ENCODE results near the gene FAM162B.
A peak's percentile ranks its signal among the peaks of the same experiment; 100 is the strongest.
"Not testable (repeated sequence)": the region's sequence is repeated elsewhere in the genome, so short reads cannot be mapped to it uniquely, and the experiment has no call there.

Gene FAM162B

DNA sequence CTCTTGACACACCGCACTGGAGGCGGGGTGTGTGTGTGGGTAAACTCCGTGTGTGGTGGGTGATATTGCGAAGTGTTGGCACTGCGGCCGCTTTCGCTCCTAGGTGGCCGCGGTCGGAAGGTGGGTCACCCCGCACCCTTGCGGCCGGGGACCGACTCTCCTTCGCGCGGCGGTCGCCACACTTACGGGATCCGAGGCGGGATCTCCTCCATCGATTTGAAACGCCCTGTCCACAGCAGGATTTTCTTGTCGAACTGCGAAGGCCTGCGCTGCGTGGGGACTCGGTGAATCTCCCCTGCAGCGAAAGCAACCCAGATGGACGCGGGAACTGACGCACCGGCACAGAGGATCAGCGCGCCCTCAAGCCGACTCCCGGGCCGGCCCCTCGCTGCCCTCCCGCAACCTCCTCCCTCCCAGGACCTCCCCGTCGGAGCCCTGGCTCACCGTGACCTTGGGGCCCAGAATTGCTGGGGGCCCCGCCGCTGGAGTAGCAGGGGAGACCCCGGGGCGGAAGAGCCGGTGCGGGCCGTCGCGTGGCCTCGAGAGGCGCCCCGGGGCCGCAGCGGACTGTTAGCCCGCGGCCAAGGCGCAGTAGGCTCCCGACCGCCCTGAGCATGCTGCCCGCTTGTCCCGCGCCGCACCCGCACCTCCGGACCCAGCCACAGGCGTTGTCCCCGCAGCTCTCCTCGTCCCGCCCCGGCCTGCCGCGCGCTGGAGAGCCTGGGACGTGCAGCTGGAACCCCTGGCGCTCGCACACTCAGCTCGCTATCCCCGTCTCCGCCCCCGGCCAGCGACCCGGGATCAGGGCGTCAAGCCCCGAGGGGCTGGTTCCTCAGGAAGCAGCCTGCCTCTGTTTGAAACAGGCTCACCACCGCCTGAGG lies at the start of gene FAM162B:
TSS of gene FAM162B (minus strand) at position 759 of the 881 bp plus-strand sequence. CDS start at position 616, 143 bp downstream.
- no peak for DNase-seq

DNA sequence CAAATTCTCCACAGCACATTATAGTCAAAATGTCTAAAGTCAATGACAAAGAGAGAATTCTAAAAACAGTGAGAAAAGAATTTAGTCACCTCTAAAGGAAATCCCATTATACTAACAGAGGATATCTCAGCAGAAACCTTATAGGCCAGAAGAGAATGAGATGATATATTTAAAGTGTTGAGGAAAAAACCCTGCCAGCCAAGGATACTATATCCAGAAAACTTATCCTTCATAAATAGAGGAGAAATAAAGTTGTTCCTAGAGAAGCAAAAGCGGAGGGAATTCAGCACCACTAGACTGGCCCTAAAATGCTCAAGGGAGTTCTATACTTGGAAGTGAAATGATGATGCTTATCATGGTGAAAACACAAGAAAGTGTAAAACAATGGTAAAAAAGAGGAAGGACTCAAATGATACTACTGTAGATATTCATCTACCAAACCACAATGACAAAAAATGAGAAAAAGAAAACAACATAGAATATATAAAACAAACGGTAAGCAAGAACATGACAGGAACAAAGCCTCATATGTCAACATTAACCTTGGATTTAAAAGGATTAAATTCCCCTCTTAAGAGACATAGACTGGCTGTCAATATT lies 46.6 kb upstream of the FAM162B start:
- no peak for DNase-seq

DNA sequence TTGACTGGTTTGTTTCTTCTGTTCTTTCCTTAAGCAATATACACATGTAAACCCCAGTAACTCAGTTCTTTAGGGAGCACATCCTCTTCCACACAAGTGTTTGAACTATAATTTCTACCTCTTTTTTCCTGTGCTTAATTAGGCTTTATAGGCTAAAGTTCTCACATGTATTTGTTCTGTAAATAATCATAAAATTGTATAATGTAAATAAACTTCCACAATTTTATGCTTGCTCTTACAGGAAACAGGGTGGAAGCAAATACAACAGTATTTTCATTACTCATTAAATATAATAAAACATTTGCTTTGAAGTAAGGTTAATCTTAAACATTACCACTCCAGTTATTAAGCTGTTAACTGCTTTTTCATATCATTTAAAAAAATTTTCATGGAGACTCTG lies 36.5 kb upstream of the FAM162B start:
- no peak for DNase-seq

DNA sequence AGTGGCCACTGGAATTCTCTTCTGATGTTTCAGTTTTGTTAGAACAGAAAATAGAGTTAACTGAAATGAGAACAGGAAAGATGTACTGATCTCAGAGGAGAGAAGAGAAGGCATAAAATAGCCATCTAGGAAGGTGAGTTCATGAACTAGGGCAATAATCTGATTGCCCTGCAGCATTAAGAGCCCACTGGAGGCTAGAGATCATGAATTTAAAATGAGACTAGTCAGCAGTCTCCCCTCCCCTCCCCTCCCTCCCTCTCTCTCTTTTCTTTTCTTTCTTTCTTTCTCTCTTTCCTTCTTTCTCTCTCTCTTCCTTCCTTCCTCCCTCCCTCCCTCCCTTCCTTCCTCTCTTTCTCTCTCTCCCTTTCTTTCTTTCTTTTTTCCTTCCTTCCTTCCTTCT lies 34.4 kb upstream of the FAM162B start:
- DNase-seq: no peak

DNA sequence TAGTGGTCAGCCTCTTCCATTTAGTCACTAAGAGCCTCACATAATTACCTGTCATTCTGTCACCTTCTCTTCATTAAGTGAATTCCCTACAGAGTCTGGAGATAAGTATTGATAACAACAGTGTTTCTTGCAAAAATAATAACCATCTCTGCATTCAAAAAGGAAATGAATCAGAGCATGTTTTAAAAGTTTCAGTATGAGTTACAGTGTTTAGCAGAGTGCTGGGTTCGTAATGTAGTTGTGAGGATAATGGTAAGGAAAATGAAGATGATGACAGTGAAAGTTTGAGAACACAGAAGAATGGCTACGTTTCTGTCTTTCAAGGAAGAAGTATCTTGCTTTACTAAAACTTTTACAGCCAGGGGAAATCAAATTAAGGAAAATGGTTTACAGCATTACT lies 32.1 kb upstream of the FAM162B start:
- DNase-seq: no peak

DNA sequence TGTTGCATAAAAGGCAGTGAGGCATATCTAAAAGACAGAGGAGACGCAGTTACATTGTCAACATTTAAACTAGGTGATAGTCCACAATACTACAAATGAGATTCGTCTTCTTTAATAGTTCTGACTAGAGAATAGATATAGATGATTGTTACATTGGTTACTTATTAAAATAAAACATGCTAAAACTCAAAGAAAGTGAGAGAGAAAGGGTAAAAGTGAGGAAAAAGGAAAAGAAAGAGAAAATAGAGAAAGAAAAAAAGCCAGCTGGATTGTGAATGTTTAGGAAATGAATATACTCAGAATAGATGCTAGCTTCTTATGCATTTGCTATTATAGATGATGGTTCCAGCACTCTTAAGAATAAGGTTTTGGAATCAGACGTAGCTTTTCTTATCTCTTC lies 27.7 kb upstream of the FAM162B start:
- DNase-seq: no peak

DNA sequence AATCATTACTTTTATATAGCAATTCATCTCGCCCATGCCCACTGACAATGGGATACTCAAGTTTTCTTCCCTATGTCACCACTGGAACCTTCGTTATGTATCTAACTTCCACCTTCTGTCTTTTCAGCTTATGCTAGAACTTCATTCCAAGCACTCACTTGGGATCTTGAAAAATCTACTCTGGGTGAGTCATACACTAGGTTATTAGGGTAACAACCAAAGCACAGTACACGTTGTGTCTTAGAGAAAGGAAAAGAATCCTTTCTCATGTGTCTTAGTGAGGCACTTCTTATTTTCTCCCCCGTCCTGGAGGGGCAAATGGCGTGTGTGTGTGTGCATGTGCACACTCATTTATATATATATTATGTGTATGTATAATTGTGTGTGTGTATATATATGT lies 18.3 kb upstream of the FAM162B start:
- no peak for DNase-seq

DNA sequence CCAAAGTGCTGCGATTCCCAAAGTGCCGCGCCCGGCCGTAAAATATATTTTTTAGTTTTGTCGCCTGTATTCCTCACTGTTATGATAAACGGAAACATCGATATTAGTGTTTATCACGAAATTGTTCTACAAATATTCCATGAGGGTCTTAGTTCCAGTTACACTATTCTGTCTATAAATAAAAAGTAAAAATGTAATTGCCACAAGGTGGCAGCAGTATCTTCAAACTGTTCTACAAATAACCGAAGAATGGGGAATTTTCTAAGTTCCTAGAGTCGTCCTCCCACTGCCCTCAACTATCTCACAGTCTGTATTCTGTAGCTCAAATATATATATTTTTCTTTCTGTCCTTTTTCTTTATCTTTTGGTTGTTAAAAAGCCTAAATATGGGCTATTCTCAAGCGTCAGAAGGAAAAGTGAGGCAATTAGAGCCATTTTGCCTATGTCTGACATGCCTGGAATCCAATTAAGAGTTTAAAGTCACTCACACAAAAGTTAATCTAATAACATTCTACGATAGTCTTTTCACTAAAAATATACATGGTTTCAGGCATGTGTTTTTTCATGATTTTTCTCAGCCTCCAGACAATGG lies 14.2 kb upstream of the FAM162B start:
- DNase-seq: peak; percentile 6

DNA sequence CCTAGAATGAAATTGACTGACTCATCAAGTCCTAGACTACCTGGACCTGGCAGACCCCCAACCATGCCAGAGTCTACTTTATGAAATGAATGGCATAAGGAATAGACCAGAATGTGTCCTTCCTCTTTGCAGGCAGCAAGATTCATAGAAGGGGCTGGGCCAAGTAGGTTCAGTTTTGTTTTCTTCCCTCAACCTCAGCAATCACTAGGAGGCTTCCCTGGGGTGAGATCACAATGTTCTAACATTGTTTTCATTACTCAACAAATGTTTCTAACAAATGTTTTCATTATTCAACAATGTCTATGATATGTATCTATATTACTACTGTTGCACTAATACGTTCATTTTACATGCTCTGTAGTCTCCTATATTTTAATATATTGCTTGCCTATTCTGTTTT lies 8.4 kb upstream of the FAM162B start:
- DNase-seq: no peak

DNA sequence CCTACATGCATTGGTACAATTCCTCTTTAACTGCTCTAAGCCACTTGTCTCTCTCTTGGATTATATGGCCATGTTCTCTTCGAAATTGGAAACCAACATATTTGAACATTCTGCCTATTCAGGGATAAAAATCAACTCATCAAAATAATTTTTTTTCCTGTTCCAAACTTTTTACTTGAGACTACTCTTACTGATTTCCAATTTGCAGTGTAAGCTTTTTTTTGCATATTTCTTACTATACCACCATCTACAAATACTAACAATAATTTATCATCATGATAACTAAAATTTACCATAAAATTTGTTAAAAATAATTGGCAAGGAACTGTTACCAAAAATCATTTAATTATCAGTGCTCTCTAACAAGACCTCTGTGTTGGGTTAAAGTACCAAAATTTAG lies 6.9 kb upstream of the FAM162B start:
- DNase-seq: no peak

DNA sequence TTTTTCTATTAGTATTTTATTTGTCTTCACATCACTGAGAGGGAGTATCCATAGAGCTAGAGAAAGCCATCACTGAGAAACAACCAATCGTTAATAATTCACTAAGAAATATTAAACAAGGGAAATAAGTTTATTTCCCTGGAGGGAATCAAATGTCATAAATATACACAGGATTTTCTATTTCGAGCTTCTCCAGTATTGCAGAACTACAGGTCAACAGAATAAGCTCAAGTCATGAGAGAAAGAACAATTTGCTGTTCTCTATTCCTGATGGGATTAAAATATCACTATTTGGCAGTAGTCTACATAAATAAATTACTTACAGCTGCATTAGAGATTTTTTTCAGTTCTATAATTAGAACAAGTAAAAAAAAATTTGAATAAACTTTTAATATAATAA lies 2.2 kb upstream of the FAM162B start:
- no peak for DNase-seq

DNA sequence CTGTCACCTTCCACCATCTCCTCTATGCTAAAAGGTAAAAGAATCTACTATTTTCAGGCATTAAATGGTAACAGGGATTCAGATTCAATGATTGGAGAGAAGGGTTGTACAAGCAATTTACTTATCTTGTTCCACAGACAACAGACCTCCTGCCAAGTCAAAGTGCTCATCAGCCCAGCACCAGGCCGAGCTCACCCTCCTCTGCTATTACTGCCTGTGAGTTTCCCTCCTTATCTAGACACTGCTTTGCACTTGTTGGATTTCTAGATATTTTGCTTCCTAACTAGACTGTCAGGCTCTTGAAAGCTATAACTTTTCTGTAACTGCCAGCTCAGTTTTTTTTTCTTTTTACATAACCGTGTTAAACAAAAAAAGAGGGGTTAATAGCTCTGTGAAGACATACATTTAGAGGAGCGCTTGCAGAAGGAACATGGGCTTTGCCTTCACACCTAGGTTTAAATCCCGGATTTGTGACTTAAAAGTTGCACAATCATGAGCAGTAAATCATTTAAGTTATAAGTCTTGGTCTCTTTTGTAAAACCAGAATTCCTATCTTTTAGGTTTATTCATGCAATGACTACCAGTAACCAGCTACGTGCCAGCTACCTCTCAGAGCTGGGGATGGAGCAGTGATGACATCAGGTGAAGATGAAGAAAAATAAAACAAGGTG lies 1.1 kb upstream of the FAM162B start:
- no peak for DNase-seq

DNA sequence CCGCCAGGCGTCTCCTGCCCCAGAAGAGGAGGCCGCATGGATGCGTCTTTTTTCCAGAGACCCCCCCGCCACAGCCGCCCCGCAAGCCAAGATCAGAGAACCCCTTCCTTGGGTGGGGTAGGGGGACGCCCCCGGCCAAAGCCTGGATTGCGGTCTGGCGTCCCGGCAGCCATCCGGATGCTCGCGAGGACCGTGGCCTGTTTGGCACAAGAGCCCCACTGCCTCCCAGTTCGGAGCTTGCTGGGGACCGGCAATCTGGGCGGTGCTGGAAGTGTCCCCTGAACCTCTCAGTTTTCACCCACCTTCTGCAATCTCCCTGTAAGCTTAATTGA lies 924 bp downstream of the FAM162B start:
- no peak for DNase-seq

DNA sequence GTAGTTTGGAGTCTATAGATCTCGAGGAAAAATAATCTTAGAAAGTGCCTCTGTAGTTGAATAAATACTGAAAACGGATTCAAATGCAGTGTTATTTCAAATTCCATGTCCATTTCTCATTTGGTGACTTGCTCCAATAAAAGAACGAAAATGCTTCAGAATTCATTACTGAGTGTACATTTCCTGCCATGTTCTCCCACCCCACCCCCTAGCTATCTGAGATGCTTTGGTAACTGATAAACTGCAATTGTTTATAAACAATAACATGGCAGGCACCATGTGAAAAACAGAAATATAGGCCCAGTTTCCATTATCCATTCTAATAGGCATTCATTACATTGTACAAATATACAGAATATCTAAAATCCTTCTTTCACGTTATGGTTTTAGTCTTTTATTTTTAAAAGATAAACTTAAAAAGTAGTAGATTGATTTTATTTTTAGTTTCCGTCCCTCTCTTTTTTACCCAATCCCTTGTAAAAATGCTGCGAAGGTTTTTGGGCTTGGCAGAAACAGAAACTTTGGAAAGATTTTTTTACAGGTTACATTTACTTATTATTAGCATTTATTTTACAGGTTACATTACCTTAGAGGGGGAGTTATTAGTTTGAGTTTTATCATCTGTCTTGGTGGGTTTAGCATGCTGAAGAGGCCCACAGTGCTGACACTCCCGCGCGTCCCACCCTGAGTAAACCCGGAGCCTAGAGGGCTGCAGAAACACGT lies 1.5 kb downstream of the FAM162B start:
- no peak for DNase-seq

DNA sequence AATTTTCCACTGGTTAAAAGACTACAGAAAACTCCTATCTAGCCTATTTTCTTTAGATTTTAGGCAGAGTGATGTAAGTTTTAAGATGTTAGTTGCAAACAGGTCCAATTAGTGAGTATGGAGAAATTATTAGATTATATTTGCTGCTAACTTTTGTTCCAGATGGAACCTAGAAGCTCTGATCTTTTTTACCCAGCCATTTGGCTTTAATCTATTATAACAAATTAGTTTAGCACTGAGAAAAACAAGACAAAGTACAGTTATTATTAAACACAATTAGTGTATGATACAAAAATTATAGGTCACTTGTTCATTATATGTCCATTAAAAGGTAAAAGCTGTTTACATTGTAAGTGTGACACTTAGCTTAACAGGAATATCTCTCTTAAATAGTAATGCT lies 2.5 kb downstream of the FAM162B start:
- DNase-seq: no peak

DNA sequence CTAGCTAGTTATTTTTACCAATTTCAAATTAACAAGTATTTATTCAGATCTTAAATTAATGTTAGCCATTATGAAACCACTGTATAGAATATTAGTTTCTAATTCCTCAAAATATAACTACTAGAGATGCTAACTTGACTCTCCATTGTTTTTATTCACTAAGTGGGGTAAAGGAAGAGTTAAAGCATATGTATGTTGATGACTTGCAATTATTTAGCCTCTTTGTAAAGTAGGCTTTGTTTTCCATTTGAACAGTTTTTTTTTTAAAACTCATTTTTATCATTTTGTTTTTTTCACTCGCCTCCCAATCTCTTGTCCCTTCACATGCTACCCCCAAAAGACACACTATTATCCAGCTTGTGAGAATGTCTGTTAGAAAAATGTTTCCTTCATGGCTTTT lies 3.3 kb downstream of the FAM162B start:
- no peak for DNase-seq

DNA sequence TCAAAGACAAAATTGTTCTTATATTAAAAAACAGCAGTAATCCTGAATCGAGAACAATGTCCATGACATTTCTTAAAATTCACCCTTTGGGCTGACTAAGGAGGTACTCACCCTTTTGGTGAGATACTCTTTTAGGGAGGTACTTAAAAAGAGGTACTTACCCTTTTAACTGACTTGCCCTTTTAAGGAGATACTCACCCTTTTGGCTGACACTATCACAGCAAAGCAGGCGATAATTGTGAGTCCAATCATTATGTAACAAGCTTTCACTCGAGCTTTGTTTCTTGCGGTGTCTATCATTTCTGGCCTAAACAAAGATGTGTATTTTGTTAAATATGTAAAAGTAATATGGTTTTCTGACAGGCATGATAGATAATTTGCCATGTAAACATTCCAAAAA lies 3.7 kb downstream of the FAM162B start:
- no peak for DNase-seq

DNA sequence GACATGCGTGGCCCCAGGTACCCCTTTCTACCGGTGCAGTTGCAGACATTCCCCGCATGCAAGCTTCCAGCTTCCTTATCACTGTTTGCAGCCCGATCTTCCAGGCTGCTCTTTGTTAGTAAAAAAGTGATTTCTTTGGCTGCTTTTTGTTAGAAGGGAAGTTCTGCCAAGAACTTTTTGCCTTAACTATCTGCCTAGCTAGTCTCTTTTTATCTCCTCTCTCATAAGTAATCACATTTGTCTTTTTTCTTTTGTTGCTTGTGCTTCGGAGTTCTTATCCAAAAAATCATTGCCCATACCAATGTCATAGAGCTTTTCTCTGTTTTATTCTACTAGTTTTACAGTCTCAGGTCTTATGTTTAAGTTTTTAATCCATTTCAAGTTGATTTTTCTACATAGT lies 20.3 kb downstream of the FAM162B start:
- no peak for DNase-seq

DNA sequence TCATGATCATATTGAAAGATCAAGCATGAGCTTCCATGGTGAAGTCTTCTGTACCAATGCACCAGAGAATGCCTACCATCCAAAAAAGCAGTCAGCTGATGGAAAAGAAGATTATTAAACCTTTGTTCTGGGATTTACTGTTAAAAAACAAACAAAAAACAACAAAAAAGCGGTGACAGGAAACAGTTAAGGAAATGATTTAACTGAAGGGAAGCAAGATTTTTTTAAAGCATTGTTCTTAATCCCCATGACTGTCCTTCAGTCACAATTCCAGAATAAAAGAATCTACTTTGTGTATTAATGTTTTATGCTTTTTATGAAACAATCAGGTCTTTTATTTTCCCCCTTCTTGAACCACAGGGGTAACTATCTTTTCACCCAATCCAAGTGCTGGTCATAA lies 23.9 kb downstream of the FAM162B start:
- no peak for DNase-seq

DNA sequence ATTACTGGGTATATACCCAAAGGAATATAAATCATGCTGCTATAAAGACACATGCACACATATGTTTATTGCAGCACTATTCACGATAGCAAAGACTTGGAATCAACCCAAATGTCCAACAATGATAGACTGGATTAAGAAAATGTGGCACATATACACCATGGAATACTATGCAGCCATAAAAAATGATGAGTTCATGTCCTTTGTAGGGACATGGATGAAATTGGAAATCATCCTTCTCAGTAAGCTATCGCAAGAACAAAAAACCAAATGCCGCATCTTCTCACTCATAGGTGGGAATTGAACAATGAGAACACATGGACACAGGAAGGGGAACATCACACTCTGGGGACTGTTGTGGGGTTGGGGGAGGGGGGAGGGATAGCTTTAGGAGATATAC lies 25.0 kb downstream of the FAM162B start:
- not testable (repeated sequence) for DNase-seq

DNA sequence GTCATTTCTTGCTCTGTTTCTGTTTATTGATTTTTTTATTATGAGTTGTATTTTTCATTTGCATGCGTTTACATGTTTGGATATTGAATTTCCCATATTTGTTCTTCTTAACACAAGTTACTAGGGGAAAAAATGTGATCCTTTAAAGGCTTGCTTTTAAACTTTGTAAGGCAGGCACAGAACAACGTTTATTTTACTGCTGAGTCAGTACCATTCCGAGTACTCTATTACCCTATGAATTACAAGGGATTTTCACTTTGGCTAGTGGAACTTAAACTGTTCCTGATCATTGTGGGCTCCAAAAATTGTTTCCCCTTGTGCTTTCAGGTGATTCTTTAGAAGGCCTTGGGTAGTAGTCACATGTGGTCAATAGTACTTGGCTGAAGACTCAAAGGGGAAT lies 28.5 kb downstream of the FAM162B start:
- DNase-seq: no peak

DNA sequence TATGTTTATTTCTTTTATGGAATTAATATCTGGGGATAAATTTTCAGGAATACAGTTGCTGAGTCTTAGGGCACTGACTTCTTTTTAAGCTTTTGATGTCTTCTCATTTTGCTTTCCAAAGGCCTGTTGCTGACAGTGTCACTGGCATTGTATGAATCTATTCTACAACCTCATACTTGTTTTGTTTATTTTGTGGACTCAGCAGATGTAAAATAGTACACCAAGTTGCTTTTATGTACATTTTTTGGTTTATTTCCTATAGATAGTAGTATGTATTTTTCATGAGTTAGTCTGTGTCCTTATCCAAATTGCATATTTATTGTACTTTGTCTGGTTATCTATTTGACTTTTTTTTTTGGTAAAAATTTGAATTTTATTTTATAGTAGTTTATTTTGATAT lies 35.0 kb downstream of the FAM162B start:
- DNase-seq: no peak

DNA sequence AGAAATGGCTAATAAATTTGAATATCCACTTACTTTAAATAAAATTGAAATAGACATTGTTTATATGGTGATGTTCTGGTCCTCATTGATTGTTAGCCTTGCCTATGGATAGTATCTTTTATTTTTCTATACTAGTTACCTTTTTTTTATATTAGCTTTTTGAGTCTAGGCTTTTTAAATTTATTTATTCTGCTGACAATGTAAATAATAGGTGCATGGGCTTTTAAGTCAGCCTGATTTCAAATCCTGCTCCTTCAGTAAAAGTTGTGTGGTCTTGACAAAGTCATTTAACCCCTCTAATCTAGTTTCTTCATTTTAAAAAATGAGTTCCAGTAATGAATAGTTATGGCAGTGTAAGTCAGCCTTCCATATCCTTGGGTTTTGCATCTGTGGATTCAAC lies 38.6 kb downstream of the FAM162B start:
- DNase-seq: no peak

Measured in CD4-positive, alpha-beta T cell treated with Interleukin-4 for 4 hours (primary cell).